WTC11 (cell line): ENCODE results near the gene FGD6. TPM values are rescaled to one million over a fixed set of nuclear protein-coding genes. Genes with fewer than 3 reads are reported as not detected.

ENCODE experiments used
- ATAC-seq: fragments of 200-7000 bp; cut with Tn5 transposase; 2 replicates; pipeline ENCODE4 v1.10.0; 2021; ENCODE audit warnings: mild to moderate bottlenecking, moderate library complexity
- CTCF ChIA-PET: fragments of 300-600 bp; sonication (Branson Sonifier 250); formaldehyde crosslinking; loops from one replicate; lab custom pipeline; 2021; ENCODE audit warnings: antibody characterized with exemption; lab: Charles Lee
- POLR2A ChIA-PET: fragments of 350-600 bp; sonication (Branson Sonifier 250); formaldehyde crosslinking; loops from one replicate; lab custom pipeline; 2021; ENCODE audit warnings: antibody characterized with exemption; lab: Charles Lee
- DNase-seq: peaks from one replicate; pipeline ENCODE4 v3.0.0; 2021; ENCODE audit warnings: low spot score
- H3K27ac Mint-ChIP-seq: 2 replicates; pipeline ENCODE4 v1.8.0; 2021; ENCODE audit warnings: mixed read lengths
- H3K27me3 Mint-ChIP-seq: 2 replicates; pipeline ENCODE4 v1.8.0; 2021; ENCODE audit warnings: low read depth, mild to moderate bottlenecking, moderate library complexity, mixed read lengths
- H3K36me3 Mint-ChIP-seq: 2 replicates; pipeline ENCODE4 v1.8.0; 2021; ENCODE audit warnings: mixed read lengths
- H3K4me1 Mint-ChIP-seq: 2 replicates; pipeline ENCODE4 v1.8.0; 2022; ENCODE audit warnings: mixed read lengths
- H3K4me3 Mint-ChIP-seq: 2 replicates; pipeline ENCODE4 v1.8.0; 2021; ENCODE audit warnings: mild to moderate bottlenecking, moderate library complexity, mixed read lengths
- H3K9me3 Mint-ChIP-seq: 2 replicates; pipeline ENCODE4 v1.8.0; 2021; ENCODE audit warnings: mixed read lengths
- CBFB ChIP-seq: sonication (generic); formaldehyde crosslinking; IDR thresholded peaks from 2 replicates; pipeline ENCODE4 v1.8.1; 2022; ENCODE audit warnings: mild to moderate bottlenecking, low read depth, missing genetic modification reagents
- FOXJ3 ChIP-seq: sonication (generic); formaldehyde crosslinking; IDR thresholded peaks from 2 replicates; pipeline ENCODE4 v1.9.0; 2021; ENCODE audit warnings: missing genetic modification reagents, mild to moderate bottlenecking, borderline replicate concordance
- GTF2I ChIP-seq: fragments of 250-450 bp; sonication (Bioruptor Pico); conservative IDR thresholded peaks from 2 replicates; pipeline ENCODE4 v1.4.0; 2021; ENCODE audit warnings: mild to moderate bottlenecking
- IRF2 ChIP-seq: sonication (generic); formaldehyde crosslinking; IDR thresholded peaks from 2 replicates; pipeline ENCODE4 v1.8.0; 2022; ENCODE audit warnings: low read depth, missing genetic modification reagents, borderline replicate concordance
- MAX ChIP-seq: sonication (generic); formaldehyde crosslinking; IDR thresholded peaks from 2 replicates; pipeline ENCODE4 v1.8.0; 2022; ENCODE audit warnings: mild to moderate bottlenecking, missing genetic modification reagents
- NFE2L1 ChIP-seq: sonication (generic); formaldehyde crosslinking; IDR thresholded peaks from 2 replicates; pipeline ENCODE4 v1.8.1; 2023; ENCODE audit warnings: missing genetic modification reagents
- OVOL2 ChIP-seq: fragments of 250-450 bp; sonication (Bioruptor Pico); IDR thresholded peaks from 2 replicates; pipeline ENCODE4 v1.9.0; 2021; ENCODE audit warnings: mild to moderate bottlenecking, borderline replicate concordance
- RORB ChIP-seq: fragments of 250-450 bp; sonication (Bioruptor Pico); IDR thresholded peaks from 2 replicates; pipeline ENCODE4 v1.9.0; 2021; ENCODE audit warnings: mild to moderate bottlenecking
- ZNF121 ChIP-seq: sonication (generic); formaldehyde crosslinking; IDR thresholded peaks from 2 replicates; pipeline ENCODE4 v1.8.0; 2023; ENCODE audit warnings: missing genetic modification reagents
- total RNA-seq: library from RNA; stranded (reverse); gene quantifications from 3 replicates; pipeline ENCODE4 v1.2.3, GENCODE V29; 2021
- TF ChIP-seq, protein P1 (sequence below): sonication (generic); formaldehyde crosslinking; IDR thresholded peaks from 2 replicates; pipeline ENCODE4 v1.8.1; 2023; ENCODE audit warnings: mild to moderate bottlenecking, missing genetic modification reagents, borderline replicate concordance
- TF ChIP-seq, protein P2 (sequence below): sonication (generic); formaldehyde crosslinking; IDR thresholded peaks from 2 replicates; pipeline ENCODE4 v1.8.0; 2023; ENCODE audit warnings: mild to moderate bottlenecking, missing genetic modification reagents
- TF ChIP-seq, protein P3 (sequence below): fragments of 250-450 bp; sonication (Bioruptor Pico); IDR thresholded peaks from 2 replicates; pipeline ENCODE4 v1.8.0; 2021; ENCODE audit warnings: mild to moderate bottlenecking
- TF ChIP-seq, protein P4 (sequence below): sonication (generic); formaldehyde crosslinking; conservative IDR thresholded peaks from 2 replicates; pipeline ENCODE4 v1.8.1; 2023; ENCODE audit warnings: mild to moderate bottlenecking, low read depth, missing genetic modification reagents, moderate library complexity

FGD6 gene
- total RNA-seq, 1 experiment from 2014 or later, result 28.2 TPM

- ATAC-seq (no peak), DNase-seq (no peak)
- no peaks in the 10 kb centered on the region for H3K36me3 Mint-ChIP-seq
- CTCF ChIA-PET, result no interaction called here
- TF ChIP-seq, protein P1, sequence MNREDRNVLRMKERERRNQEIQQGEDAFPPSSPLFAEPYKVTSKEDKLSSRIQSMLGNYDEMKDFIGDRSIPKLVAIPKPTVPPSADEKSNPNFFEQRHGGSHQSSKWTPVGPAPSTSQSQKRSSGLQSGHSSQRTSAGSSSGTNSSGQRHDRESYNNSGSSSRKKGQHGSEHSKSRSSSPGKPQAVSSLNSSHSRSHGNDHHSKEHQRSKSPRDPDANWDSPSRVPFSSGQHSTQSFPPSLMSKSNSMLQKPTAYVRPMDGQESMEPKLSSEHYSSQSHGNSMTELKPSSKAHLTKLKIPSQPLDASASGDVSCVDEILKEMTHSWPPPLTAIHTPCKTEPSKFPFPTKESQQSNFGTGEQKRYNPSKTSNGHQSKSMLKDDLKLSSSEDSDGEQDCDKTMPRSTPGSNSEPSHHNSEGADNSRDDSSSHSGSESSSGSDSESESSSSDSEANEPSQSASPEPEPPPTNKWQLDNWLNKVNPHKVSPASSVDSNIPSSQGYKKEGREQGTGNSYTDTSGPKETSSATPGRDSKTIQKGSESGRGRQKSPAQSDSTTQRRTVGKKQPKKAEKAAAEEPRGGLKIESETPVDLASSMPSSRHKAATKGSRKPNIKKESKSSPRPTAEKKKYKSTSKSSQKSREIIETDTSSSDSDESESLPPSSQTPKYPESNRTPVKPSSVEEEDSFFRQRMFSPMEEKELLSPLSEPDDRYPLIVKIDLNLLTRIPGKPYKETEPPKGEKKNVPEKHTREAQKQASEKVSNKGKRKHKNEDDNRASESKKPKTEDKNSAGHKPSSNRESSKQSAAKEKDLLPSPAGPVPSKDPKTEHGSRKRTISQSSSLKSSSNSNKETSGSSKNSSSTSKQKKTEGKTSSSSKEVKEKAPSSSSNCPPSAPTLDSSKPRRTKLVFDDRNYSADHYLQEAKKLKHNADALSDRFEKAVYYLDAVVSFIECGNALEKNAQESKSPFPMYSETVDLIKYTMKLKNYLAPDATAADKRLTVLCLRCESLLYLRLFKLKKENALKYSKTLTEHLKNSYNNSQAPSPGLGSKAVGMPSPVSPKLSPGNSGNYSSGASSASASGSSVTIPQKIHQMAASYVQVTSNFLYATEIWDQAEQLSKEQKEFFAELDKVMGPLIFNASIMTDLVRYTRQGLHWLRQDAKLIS, result no peak
- TF ChIP-seq OVOL2 (CRISPR knock-in tag) (no peak), GTF2I (CRISPR knock-in tag) (no peak), FOXJ3 (CRISPR knock-in tag) (no peak), ZNF121 (CRISPR knock-in tag) (no peak), IRF2 (CRISPR knock-in tag) (no peak)
- TF ChIP-seq, protein P2, sequence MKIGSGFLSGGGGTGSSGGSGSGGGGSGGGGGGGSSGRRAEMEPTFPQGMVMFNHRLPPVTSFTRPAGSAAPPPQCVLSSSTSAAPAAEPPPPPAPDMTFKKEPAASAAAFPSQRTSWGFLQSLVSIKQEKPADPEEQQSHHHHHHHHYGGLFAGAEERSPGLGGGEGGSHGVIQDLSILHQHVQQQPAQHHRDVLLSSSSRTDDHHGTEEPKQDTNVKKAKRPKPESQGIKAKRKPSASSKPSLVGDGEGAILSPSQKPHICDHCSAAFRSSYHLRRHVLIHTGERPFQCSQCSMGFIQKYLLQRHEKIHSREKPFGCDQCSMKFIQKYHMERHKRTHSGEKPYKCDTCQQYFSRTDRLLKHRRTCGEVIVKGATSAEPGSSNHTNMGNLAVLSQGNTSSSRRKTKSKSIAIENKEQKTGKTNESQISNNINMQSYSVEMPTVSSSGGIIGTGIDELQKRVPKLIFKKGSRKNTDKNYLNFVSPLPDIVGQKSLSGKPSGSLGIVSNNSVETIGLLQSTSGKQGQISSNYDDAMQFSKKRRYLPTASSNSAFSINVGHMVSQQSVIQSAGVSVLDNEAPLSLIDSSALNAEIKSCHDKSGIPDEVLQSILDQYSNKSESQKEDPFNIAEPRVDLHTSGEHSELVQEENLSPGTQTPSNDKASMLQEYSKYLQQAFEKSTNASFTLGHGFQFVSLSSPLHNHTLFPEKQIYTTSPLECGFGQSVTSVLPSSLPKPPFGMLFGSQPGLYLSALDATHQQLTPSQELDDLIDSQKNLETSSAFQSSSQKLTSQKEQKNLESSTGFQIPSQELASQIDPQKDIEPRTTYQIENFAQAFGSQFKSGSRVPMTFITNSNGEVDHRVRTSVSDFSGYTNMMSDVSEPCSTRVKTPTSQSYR (CRISPR knock-in tag), result no peak
- TF ChIP-seq, protein P3, sequence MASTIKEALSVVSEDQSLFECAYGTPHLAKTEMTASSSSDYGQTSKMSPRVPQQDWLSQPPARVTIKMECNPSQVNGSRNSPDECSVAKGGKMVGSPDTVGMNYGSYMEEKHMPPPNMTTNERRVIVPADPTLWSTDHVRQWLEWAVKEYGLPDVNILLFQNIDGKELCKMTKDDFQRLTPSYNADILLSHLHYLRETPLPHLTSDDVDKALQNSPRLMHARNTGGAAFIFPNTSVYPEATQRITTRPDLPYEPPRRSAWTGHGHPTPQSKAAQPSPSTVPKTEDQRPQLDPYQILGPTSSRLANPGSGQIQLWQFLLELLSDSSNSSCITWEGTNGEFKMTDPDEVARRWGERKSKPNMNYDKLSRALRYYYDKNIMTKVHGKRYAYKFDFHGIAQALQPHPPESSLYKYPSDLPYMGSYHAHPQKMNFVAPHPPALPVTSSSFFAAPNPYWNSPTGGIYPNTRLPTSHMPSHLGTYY, result no peak
- TF ChIP-seq, all 79 proteins: peak for 0
- peak overlapping the region; percentile 82 for H3K27ac Mint-ChIP-seq
- H3K27me3 Mint-ChIP-seq, result no peaks in the 10 kb centered on the region
- no peaks in the 10 kb centered on the region for H3K9me3 Mint-ChIP-seq
- H3K4me1 Mint-ChIP-seq, result peaks cover 78% of the 10 kb centered on the region
- POLR2A ChIA-PET, result no interaction called here
- H3K4me3 Mint-ChIP-seq, result peak overlapping the region; percentile 19
Observed at GRCh38 chr12:95201056-95201670, 16.1 kb downstream of the FGD6 start.

- TF ChIP-seq RORB, result no peak
- no peak for TF ChIP-seq CBFB (CRISPR knock-in tag)
- TF ChIP-seq, protein P2 (CRISPR knock-in tag), result no peak
- TF ChIP-seq NFE2L1, result no peak
- no peak for TF ChIP-seq MAX (CRISPR knock-in tag)
- TF ChIP-seq, protein P4, sequence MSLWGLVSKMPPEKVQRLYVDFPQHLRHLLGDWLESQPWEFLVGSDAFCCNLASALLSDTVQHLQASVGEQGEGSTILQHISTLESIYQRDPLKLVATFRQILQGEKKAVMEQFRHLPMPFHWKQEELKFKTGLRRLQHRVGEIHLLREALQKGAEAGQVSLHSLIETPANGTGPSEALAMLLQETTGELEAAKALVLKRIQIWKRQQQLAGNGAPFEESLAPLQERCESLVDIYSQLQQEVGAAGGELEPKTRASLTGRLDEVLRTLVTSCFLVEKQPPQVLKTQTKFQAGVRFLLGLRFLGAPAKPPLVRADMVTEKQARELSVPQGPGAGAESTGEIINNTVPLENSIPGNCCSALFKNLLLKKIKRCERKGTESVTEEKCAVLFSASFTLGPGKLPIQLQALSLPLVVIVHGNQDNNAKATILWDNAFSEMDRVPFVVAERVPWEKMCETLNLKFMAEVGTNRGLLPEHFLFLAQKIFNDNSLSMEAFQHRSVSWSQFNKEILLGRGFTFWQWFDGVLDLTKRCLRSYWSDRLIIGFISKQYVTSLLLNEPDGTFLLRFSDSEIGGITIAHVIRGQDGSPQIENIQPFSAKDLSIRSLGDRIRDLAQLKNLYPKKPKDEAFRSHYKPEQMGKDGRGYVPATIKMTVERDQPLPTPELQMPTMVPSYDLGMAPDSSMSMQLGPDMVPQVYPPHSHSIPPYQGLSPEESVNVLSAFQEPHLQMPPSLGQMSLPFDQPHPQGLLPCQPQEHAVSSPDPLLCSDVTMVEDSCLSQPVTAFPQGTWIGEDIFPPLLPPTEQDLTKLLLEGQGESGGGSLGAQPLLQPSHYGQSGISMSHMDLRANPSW (CRISPR knock-in tag), result no peak
- POLR2A ChIA-PET, result interaction anchor here (2.1 kb wide), 1 partner anchor 17 kb away, joined by 7 read pairs; the partner anchor contains the start of genes FGD6 and VEZT
- Mint-ChIP-seq H3K4me1 (peaks cover 70% of the 10 kb centered on the region), H3K27me3 (no peaks in the 10 kb centered on the region), H3K4me3 (no peak overlapping the region; the same call in 1 of the 2 replicates), H3K27ac (peak overlapping the region; percentile 68), H3K36me3 (no peaks in the 10 kb centered on the region), H3K9me3 (no peaks in the 10 kb centered on the region)
- ATAC-seq (no peak), DNase-seq (no peak)
- CTCF ChIA-PET, result no interaction called here
Observed at GRCh38 chr12:95200128-95200894, 17.0 kb downstream of the FGD6 start.
